ENCODE measurements around the gene PEX14. TPM values are rescaled to one million over a fixed set of nuclear protein-coding genes. Genes with fewer than 3 reads are reported as not detected.

PEX14 gene
- total RNA-seq, 1 donor from 2014 or later, result 25.6 TPM

DNA sequence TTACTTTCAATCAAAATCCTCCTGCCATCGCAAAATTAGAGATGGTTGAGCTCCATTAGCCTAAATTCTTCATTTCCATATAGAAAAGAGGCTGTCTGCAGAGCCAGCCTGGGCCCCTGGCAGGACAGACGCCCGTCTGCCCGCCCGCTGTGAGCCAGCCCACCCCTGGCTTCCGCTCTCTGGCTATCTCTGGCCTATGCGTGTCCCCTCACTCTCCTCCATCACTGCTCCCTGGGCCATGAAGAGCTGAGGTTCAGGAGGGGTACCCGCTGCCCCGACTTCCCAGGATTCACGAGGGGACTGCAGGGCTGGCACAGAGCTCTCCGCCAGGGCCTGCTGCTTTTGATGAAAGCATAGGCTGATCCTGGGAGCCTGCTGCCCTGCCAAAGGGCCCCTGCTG is 204.1 kb downstream of the PEX14 start:
- no peak for DNase-seq (ENCODE audit: low spot score)

DNA sequence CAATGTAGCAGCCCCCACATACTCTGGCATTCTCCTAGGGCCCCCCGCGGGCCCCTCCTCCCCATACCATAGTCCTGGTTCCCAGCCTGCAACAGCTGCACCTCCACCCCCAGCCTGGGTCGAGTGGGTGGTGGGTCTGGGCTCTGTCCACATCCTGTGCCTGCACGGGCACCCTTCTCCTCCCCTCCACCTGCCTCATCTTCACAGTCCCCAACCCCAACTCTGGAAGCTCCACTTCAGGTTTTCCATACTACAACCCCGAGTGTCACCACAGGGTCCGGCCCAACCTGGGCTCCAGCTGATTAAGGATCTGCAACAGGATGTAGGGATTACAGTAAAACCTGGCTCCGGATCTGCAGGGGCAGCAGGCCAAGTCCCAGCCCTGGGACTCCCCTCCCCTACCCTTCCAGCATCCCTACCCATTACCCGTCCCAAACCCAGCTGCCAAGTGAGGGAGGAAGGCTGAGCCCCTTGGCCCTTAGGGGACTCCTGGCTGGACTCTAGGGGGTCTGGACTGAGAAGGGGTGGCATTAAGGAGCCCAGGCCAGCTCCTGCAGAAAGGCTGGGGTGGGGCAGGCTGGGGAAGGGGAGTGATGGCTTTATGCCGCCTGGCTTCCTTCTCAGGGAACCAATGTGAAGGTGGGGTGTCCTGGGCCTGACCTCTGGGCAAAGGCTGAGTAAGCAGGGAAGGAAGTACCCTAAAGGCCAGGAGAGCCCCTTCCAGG is 204.9 kb downstream of the PEX14 start:
- DNase-seq (ENCODE audit: low spot score), result peak; percentile 57

Other genes with a start within 250 kb of the PEX14 start
- gene PGD, start 75.9 kb upstream of the PEX14 start, total RNA-seq, result 165 TPM
- gene CENPS, start 44.5 kb upstream of the PEX14 start, total RNA-seq, result 27.9 TPM
- gene CORT, start 24.9 kb upstream of the PEX14 start, total RNA-seq, result 0.66 TPM
- 39.0 TPM for gene DFFA, start 2.4 kb upstream of the PEX14 start, total RNA-seq